ENCODE data around the gene CCSER2. TPM values are rescaled to one million over a fixed set of nuclear protein-coding genes. Genes with fewer than 3 reads are reported as not detected.

CCSER2 gene
- total RNA-seq, 3 donors from 2014 or later: 37.1 to 42.0 (median 40.9) TPM

GRCh38 chr10:84368828-84369227, 40.4 kb downstream of the CCSER2 start:
- Mint-ChIP-seq H3K36me3 (ENCODE audit: insufficient read depth) (peaks cover 31% of the 10 kb centered on the region), H3K4me3 (no peak overlapping the region), H3K27me3 (ENCODE audit: low read depth) (no peaks in the 10 kb centered on the region), H3K9me3 (no peaks in the 10 kb centered on the region), H3K4me1 (ENCODE audit: low read depth) (peaks cover 48% of the 10 kb centered on the region)
- DNase-seq: no peak
- no peak for ATAC-seq

GRCh38 chr10:84370283-84370682, 41.9 kb downstream of the CCSER2 start:
- H3K9me3 Mint-ChIP-seq: no peaks in the 10 kb centered on the region
- DNase-seq (no peak), ATAC-seq (no peak)
- no peak overlapping the region for H3K4me3 Mint-ChIP-seq
- no peaks in the 10 kb centered on the region for H3K27me3 Mint-ChIP-seq (ENCODE audit: low read depth)
- H3K4me1 Mint-ChIP-seq (ENCODE audit: low read depth): peaks cover 49% of the 10 kb centered on the region
- H3K36me3 Mint-ChIP-seq (ENCODE audit: insufficient read depth): peaks cover 39% of the 10 kb centered on the region

GRCh38 chr10:84371944-84372343, 43.6 kb downstream of the CCSER2 start:
- Mint-ChIP-seq H3K27me3 (ENCODE audit: low read depth) (no peaks in the 10 kb centered on the region), H3K4me1 (ENCODE audit: low read depth) (peaks cover 50% of the 10 kb centered on the region), H3K36me3 (ENCODE audit: insufficient read depth) (peaks cover 39% of the 10 kb centered on the region), H3K9me3 (no peaks in the 10 kb centered on the region), H3K4me3 (no peak overlapping the region)
- ATAC-seq (no peak), DNase-seq (no peak)

GRCh38 chr10:84373000-84373399, 44.6 kb downstream of the CCSER2 start:
- peaks cover 32% of the 10 kb centered on the region for H3K36me3 Mint-ChIP-seq (ENCODE audit: insufficient read depth)
- ATAC-seq (no peak), DNase-seq (no peak)
- peaks cover 43% of the 10 kb centered on the region for H3K4me1 Mint-ChIP-seq (ENCODE audit: low read depth)
- H3K9me3 Mint-ChIP-seq: no peaks in the 10 kb centered on the region
- no peaks in the 10 kb centered on the region for H3K27me3 Mint-ChIP-seq (ENCODE audit: low read depth)
- no peak overlapping the region for H3K4me3 Mint-ChIP-seq

- no peak for DNase-seq
- no peaks in the 10 kb centered on the region for H3K27me3 Mint-ChIP-seq (ENCODE audit: low read depth)
- no peak overlapping the region for H3K4me3 Mint-ChIP-seq
- peaks cover 46% of the 10 kb centered on the region for H3K4me1 Mint-ChIP-seq (ENCODE audit: low read depth)
- ATAC-seq: no peak
- H3K9me3 Mint-ChIP-seq: no peaks in the 10 kb centered on the region
- peaks cover 26% of the 10 kb centered on the region for H3K36me3 Mint-ChIP-seq (ENCODE audit: insufficient read depth)
Observed at GRCh38 chr10:84374455-84374854, 46.1 kb downstream of the CCSER2 start.

- H3K4me3 Mint-ChIP-seq: no peak overlapping the region
- peaks cover 26% of the 10 kb centered on the region for H3K36me3 Mint-ChIP-seq (ENCODE audit: insufficient read depth)
- DNase-seq: peak; percentile 20
- no peaks in the 10 kb centered on the region for H3K27me3 Mint-ChIP-seq (ENCODE audit: low read depth)
- H3K4me1 Mint-ChIP-seq (ENCODE audit: low read depth): peaks cover 41% of the 10 kb centered on the region
- no peaks in the 10 kb centered on the region for H3K9me3 Mint-ChIP-seq
- peak in 1 of 2 donors; percentile 61 for ATAC-seq
Observed at GRCh38 chr10:84375011-84375410, 46.6 kb downstream of the CCSER2 start.

- Mint-ChIP-seq H3K9me3 (no peaks in the 10 kb centered on the region), H3K27me3 (ENCODE audit: low read depth) (no peaks in the 10 kb centered on the region), H3K4me1 (ENCODE audit: low read depth) (peaks cover 39% of the 10 kb centered on the region), H3K4me3 (no peak overlapping the region), H3K36me3 (ENCODE audit: insufficient read depth) (peaks cover 28% of the 10 kb centered on the region)
- ATAC-seq (no peak), DNase-seq (no peak)
Observed at GRCh38 chr10:84375881-84376280, 47.5 kb downstream of the CCSER2 start.

- peaks cover 21% of the 10 kb centered on the region for H3K4me1 Mint-ChIP-seq (ENCODE audit: low read depth)
- peaks cover 40% of the 10 kb centered on the region for H3K36me3 Mint-ChIP-seq (ENCODE audit: insufficient read depth)
- no peak overlapping the region for H3K4me3 Mint-ChIP-seq
- H3K27me3 Mint-ChIP-seq (ENCODE audit: low read depth): no peaks in the 10 kb centered on the region
- ATAC-seq: no peak
- DNase-seq: no peak
- no peaks in the 10 kb centered on the region for H3K9me3 Mint-ChIP-seq
Observed at GRCh38 chr10:84388148-84388547, 59.8 kb downstream of the CCSER2 start.

GRCh38 chr10:84390364-84390763, 62.0 kb downstream of the CCSER2 start:
- peaks cover 26% of the 10 kb centered on the region for H3K36me3 Mint-ChIP-seq (ENCODE audit: insufficient read depth)
- H3K27me3 Mint-ChIP-seq (ENCODE audit: low read depth): no peaks in the 10 kb centered on the region
- ATAC-seq: no peak

DNA sequence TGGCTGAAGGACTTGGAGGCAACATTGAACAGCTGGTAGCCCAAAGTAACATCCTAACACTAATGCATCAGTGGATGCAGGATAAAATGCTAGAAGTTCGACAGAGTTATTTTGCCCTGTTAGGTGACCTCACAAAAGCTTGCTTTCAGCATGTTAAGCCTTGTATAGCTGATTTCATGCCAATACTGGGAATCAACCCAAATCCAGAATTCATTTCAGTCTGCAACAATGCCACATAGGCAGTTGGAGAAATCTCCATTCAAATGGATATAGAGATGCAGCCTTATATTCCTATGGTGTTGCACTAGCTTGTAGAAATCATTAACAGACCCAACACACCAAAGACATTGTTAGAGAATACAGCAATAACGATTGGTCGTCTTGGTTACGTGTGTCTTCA, 62.9 kb downstream of the CCSER2 start:
- Mint-ChIP-seq H3K9me3 (no peaks in the 10 kb centered on the region), H3K4me3 (no peak overlapping the region), H3K4me1 (ENCODE audit: low read depth) (peaks cover 31% of the 10 kb centered on the region), H3K27me3 (ENCODE audit: low read depth) (no peaks in the 10 kb centered on the region), H3K36me3 (ENCODE audit: insufficient read depth) (peaks cover 24% of the 10 kb centered on the region)
- ATAC-seq: no peak
- no peak for DNase-seq

More at GRCh38 chr10:84390364-84390763, 62.0 kb downstream of the CCSER2 start:
- no peaks in the 10 kb centered on the region for H3K9me3 Mint-ChIP-seq
- no peak overlapping the region for H3K4me3 Mint-ChIP-seq
- H3K4me1 Mint-ChIP-seq (ENCODE audit: low read depth): peaks cover 31% of the 10 kb centered on the region
- no peak for DNase-seq

DNA sequence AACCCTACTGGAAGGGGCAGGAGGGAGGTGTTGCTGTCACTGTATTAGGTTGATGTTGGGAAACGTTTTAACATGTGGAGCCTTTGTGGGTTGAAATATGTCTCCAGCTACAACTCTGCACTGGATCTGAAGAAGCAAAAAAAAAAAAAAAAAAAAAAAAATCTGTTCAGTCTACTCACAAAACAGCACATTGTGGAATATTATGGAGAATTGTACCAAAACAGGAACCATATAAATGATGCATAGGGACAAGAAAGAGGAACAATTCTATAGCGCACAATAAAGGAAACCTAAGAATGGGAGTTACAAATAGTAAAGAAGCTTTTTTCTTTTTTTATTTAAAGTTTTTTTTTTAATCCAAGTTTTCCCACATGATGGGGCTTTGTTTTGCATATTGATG, 63.8 kb downstream of the CCSER2 start:
- Mint-ChIP-seq H3K27me3 (ENCODE audit: low read depth) (no peaks in the 10 kb centered on the region), H3K9me3 (no peaks in the 10 kb centered on the region), H3K4me3 (no peak overlapping the region), H3K4me1 (ENCODE audit: low read depth) (peaks cover 32% of the 10 kb centered on the region), H3K36me3 (ENCODE audit: insufficient read depth) (peaks cover 23% of the 10 kb centered on the region)
- DNase-seq (no peak), ATAC-seq (no peak)

DNA sequence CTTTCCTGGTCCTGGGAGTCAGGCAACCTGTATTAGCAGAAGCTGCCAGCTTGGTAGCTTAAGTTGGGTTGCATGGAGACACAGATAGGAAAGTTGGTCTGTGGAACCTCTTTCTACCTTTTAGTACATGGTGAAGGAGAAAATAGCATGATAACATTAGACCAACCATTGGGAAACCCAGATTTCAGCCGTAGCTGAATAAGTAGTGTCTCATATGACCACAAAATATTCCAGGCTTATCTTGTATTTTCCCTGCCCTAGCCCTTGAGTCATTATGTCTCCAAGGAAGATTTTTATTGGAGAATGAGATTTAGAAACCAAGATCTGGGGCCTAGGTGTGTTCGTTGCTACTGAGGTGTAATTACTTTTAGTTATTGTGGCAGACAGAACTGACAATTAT, 67.2 kb downstream of the CCSER2 start:
- Mint-ChIP-seq H3K36me3 (ENCODE audit: insufficient read depth) (peaks cover 20% of the 10 kb centered on the region), H3K4me1 (ENCODE audit: low read depth) (peaks cover 41% of the 10 kb centered on the region), H3K9me3 (peaks cover 11% of the 10 kb centered on the region), H3K27me3 (ENCODE audit: low read depth) (no peaks in the 10 kb centered on the region), H3K4me3 (no peak overlapping the region)
- ATAC-seq: no peak
- DNase-seq: no peak

DNA sequence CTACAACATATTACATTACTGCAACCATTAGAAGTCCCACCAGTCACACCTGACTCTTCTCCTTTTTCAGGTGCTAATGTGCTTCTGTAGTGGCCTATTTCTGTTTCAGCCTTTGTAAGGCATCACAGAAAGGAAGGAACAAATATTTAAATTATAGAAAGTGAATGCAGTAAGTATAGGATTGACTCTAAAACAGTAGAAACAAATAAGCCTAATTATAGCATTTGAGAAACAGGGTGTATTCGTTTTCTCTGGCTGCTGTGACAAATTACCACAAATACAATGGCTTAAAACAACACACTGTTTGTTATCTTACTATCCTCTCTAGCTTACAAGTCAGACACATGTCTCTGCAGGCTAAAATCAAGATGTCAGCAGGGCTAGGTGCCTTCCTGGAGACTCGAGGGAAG, 69.4 kb downstream of the CCSER2 start:
- H3K27me3 Mint-ChIP-seq (ENCODE audit: low read depth): no peaks in the 10 kb centered on the region
- peaks cover 11% of the 10 kb centered on the region for H3K9me3 Mint-ChIP-seq
- peaks cover 18% of the 10 kb centered on the region for H3K36me3 Mint-ChIP-seq (ENCODE audit: insufficient read depth)
- H3K4me3 Mint-ChIP-seq: no peak overlapping the region
- ATAC-seq (no peak), DNase-seq (no peak)
- peaks cover 40% of the 10 kb centered on the region for H3K4me1 Mint-ChIP-seq (ENCODE audit: low read depth)

DNA sequence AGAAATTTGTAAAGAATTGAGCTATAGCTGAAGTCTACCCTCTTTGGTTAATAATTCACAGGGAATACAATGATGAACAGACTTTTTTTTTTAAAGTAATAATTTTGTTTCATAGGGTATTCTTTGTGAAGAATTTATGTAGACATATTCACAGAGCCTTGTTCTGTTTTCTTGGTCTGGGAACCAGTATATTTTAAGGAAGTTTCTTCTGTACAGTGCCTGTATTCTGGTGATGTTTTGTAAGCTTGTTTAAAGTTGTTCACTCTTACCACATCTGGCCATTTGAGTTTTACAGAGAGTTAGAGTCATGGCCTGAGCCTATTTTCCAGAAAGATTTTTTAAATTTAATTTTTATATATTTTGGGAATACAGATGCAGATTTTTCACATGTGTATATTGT, 70.3 kb downstream of the CCSER2 start:
- no peaks in the 10 kb centered on the region for H3K27me3 Mint-ChIP-seq (ENCODE audit: low read depth)
- peaks cover 36% of the 10 kb centered on the region for H3K4me1 Mint-ChIP-seq (ENCODE audit: low read depth)
- H3K36me3 Mint-ChIP-seq (ENCODE audit: insufficient read depth): peaks cover 18% of the 10 kb centered on the region
- DNase-seq (no peak), ATAC-seq (no peak)
- H3K4me3 Mint-ChIP-seq: no peak overlapping the region
- peaks cover 11% of the 10 kb centered on the region for H3K9me3 Mint-ChIP-seq

GRCh38 chr10:84401854-84402611, 73.6 kb downstream of the CCSER2 start:
- Mint-ChIP-seq H3K36me3 (ENCODE audit: insufficient read depth) (peaks cover 23% of the 10 kb centered on the region), H3K4me1 (ENCODE audit: low read depth) (peaks cover 56% of the 10 kb centered on the region), H3K27me3 (ENCODE audit: low read depth) (no peaks in the 10 kb centered on the region), H3K9me3 (peaks cover 11% of the 10 kb centered on the region), H3K4me3 (no peak overlapping the region)
- no peak for ATAC-seq
- no peak for DNase-seq

All from activated T-cell treated with anti-CD3 and anti-CD28 coated beads, Interleukin-2, amount 50 U/mL, for 4 hours (primary cell).